Memory B cell (primary cell): Measurements from ENCODE around the gene PYM1.

ENCODE experiments used
- ATAC-seq: fragments of 150-1000 bp; cut with Tn5 transposase; 2 replicates; pipeline ENCODE4 v1.10.0; 2021; ENCODE audit warnings: low read depth, mild to moderate bottlenecking, moderate library complexity
- DNase-seq, 2 donors: peaks; one replicate each; pipeline ENCODE4 v3.0.0; 2022; ENCODE audit warnings: low spot score in 2 of 2
- H3K27ac Mint-ChIP-seq: one replicate; pipeline ENCODE4 v1.8.0; 2022; ENCODE audit warnings: mild to moderate bottlenecking, moderate library complexity, mixed read lengths
- H3K27me3 Mint-ChIP-seq: one replicate; pipeline ENCODE4 v1.8.0; 2022; ENCODE audit warnings: mixed read lengths
- H3K36me3 Mint-ChIP-seq: one replicate; pipeline ENCODE4 v1.8.0; 2022; ENCODE audit warnings: mild to moderate bottlenecking, mixed read lengths
- H3K4me1 Mint-ChIP-seq: one replicate; pipeline ENCODE4 v1.8.0; 2022; ENCODE audit warnings: mixed read lengths
- H3K4me3 Mint-ChIP-seq: one replicate; pipeline ENCODE4 v1.8.0; 2022; ENCODE audit warnings: mild to moderate bottlenecking, moderate library complexity, mixed read lengths
- H3K9me3 Mint-ChIP-seq: one replicate; pipeline ENCODE4 v1.8.0; 2022; ENCODE audit warnings: mixed read lengths

The PYM1 gene

DNA sequence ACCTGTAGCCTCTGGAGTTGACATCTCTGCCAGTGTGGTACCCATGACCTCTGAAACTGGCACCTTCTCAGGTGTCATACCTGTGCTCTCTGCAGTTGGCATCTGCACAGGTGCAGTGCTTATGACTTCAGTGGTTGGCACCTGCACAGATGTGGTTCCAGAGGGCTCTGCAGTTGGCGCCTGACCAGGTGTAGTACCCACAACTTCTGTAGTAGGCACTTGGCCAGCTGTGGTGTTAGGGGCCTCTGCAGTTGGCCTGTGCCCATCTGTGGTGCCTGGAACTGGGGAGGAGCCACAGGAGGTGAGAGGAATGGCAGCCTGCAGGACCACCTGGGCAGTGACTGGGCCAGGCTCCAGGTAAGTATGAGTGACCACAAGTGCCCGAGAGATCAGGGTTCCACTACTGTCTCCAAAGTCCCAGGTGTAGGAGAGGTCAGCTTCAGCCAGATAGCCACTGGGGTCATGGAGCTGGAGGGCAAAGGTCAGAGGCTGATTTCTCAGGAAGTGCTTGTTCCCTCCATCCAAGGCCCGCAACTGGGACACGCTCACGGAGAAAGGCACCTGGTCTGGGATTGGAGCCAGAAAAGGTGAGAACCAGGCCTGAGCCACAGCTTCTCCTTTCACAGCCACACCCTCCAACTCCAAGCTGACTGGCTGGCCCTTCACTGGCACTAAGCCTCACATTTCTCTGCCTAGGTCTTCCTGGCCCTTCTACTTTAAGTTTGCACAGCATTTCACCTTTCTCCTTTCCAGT lies 29.6 kb upstream of the PYM1 start:
- Mint-ChIP-seq H3K4me3 (no peak overlapping the region), H3K27ac (peak overlapping the region; percentile 11), H3K4me1 (peaks cover 5% of the 10 kb centered on the region), H3K27me3 (no peaks in the 10 kb centered on the region), H3K36me3 (peaks cover 11% of the 10 kb centered on the region), H3K9me3 (no peaks in the 10 kb centered on the region)
- ATAC-seq (no peak), DNase-seq (no peak)

DNA sequence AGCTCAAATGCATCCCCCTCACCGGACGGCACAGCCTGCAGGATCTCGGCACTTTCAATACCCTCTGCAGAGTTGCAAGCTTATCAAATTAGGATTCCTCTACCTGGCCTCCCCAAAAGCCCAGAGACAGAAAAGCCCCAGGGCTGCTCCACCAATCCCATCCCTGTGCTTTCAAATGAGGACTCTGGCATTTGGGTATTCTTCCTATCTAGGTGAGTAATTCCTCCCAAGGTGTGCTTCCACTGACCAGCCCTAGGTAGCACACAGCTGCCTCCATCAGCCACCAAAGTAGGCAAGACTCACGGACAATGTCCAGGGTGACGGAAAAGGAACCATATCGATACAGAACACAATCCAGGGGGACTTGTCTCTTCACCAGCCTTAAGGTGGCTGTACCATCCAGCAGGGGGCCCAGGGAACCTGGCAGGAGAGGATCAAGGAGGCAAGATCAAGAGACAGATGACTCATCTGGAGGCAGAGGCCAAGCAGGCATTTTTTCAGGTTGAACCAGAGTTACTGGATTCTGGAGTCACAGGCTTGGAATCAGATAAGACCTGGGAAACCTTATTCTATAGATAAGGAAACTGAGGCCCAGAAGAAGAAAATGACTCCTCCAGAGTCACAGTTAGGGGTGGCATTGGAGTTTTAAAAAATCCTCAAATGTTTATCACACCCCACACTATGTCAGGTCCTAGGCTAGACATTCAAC lies 28.3 kb upstream of the PYM1 start:
- H3K27me3 Mint-ChIP-seq = no peaks in the 10 kb centered on the region
- H3K36me3 Mint-ChIP-seq = peaks cover 24% of the 10 kb centered on the region
- peaks cover 5% of the 10 kb centered on the region for H3K4me1 Mint-ChIP-seq
- no peak overlapping the region for H3K4me3 Mint-ChIP-seq
- DNase-seq = no peak
- peak overlapping the region; percentile 11 for H3K27ac Mint-ChIP-seq
- peak; percentile 39 for ATAC-seq
- no peaks in the 10 kb centered on the region for H3K9me3 Mint-ChIP-seq

DNA sequence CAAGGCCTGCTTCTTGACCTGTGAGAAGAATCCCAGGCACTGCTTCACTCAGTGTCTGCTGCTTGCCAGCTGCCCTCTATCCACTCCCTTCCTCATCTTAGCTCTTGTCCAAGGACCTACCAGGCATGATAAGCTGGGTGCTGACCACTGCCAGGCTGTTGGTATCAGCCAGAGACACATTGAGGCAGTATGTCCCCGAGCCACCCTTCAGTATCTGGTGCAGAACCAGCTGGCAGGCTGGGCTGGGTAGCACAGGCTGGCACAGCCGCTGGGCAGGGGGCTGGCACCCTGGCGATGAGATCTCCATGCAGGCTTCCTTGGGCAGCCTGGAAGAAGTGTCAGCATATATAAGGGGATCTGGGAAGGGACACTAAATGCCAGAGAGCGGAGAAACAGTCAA lies 27.6 kb upstream of the PYM1 start:
- Mint-ChIP-seq H3K4me3 (no peak overlapping the region), H3K27ac (peak overlapping the region; percentile 11), H3K27me3 (no peaks in the 10 kb centered on the region), H3K9me3 (no peaks in the 10 kb centered on the region), H3K36me3 (peaks cover 24% of the 10 kb centered on the region), H3K4me1 (peaks cover 5% of the 10 kb centered on the region)
- no peak for DNase-seq
- ATAC-seq = no peak

DNA sequence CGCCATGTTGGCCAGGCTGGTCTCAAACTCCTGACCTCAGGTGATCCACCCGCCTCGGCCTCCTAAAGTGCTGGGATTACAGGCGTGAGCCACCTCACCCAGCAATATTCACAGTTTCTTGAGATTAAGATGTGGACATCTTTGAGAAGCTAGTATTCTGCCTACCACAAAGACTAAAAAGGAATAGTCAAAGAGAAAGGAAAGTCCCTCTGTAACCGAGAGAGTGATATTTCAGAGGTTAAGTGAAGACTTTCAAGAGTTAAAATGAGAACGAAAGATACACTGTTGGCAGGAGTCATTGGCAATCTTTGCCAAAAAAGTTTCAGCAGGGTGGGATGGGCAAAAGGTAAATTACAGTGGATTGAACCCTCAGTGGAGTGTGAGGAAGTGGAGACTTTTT lies 18.9 kb upstream of the PYM1 start:
- Mint-ChIP-seq H3K27ac (no peak overlapping the region), H3K36me3 (peaks cover 37% of the 10 kb centered on the region), H3K4me3 (no peak overlapping the region), H3K27me3 (no peaks in the 10 kb centered on the region), H3K9me3 (no peaks in the 10 kb centered on the region), H3K4me1 (peaks cover 5% of the 10 kb centered on the region)
- ATAC-seq (no peak), DNase-seq (no peak)

DNA sequence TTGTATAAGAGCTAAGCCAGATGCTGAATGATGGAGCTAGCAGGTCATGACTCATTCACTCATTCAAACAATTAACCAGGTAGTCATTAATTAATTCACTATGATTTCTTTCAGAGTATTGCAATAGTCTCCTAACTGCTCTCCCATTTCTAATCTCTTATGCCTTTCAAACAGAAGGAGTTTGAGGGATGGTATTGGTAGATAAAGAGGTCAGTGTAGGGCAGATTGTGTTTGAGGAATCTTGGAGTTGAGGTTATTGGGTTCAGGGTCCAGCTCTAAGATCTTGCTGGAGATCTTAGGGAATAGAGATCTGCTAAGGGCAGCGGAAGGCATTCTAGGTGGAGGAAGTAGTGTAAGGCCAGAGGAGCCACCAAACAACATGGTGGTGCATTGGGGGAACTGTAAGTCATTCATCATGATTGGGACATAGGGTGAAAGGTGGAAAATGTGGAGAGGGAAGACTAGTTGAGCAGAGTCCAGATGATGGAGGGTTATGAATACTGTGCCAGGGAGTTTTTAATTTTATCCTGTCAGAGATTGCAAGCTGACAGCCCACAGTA lies 15.0 kb upstream of the PYM1 start:
- H3K36me3 Mint-ChIP-seq = peaks cover 37% of the 10 kb centered on the region
- H3K27ac Mint-ChIP-seq = peak overlapping the region; percentile 58
- H3K27me3 Mint-ChIP-seq = no peaks in the 10 kb centered on the region

DNA sequence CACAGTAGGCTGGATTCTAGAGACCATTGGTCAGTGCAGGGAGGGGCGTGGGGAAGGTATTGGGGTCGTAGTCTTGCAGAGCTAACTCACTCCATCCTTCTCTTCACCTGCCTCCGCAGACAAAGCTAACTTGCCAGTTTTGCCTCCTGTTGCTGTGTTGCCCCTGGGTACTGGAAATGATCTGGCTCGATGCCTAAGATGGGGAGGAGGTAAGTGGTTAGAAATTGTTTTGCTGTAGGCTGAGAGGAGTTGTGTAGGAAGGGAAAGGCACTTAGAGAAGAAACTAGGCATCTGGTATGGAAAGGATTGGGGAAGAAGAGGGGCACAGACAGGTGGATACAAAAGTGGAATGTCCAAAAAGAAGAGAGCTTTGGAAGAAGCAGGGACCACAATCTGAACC lies 14.4 kb upstream of the PYM1 start:
- Mint-ChIP-seq H3K27me3 (no peaks in the 10 kb centered on the region), H3K4me1 (peaks cover 20% of the 10 kb centered on the region), H3K36me3 (peaks cover 38% of the 10 kb centered on the region), H3K9me3 (no peaks in the 10 kb centered on the region), H3K4me3 (no peak overlapping the region), H3K27ac (no peak overlapping the region)
- DNase-seq (no peak), ATAC-seq (no peak)

More for the DNA sequence above, 15.0 kb upstream of the PYM1 start:
- no peak for ATAC-seq
- H3K4me3 Mint-ChIP-seq = no peak overlapping the region
- DNase-seq = no peak
- no peaks in the 10 kb centered on the region for H3K9me3 Mint-ChIP-seq
- H3K4me1 Mint-ChIP-seq = peaks cover 20% of the 10 kb centered on the region

GRCh38 chr12:55940065-55940732 lies 12.5 kb upstream of the PYM1 start:
- peak overlapping the region; percentile 8 for H3K4me3 Mint-ChIP-seq
- H3K4me1 Mint-ChIP-seq = peaks cover 27% of the 10 kb centered on the region
- H3K36me3 Mint-ChIP-seq = peaks cover 44% of the 10 kb centered on the region
- no peaks in the 10 kb centered on the region for H3K9me3 Mint-ChIP-seq
- ATAC-seq (peak; percentile 100), DNase-seq (peak; percentile 81 to 85)
- peak overlapping the region; percentile 66 for H3K27ac Mint-ChIP-seq
- H3K27me3 Mint-ChIP-seq = no peaks in the 10 kb centered on the region

GRCh38 chr12:55938826-55939501 lies 11.3 kb upstream of the PYM1 start:
- H3K27me3 Mint-ChIP-seq = no peaks in the 10 kb centered on the region
- H3K4me3 Mint-ChIP-seq = no peak overlapping the region
- no peak for DNase-seq
- H3K4me1 Mint-ChIP-seq = peaks cover 34% of the 10 kb centered on the region
- ATAC-seq = no peak
- no peaks in the 10 kb centered on the region for H3K9me3 Mint-ChIP-seq
- H3K27ac Mint-ChIP-seq = peak overlapping the region; percentile 66
- peaks cover 40% of the 10 kb centered on the region for H3K36me3 Mint-ChIP-seq

DNA sequence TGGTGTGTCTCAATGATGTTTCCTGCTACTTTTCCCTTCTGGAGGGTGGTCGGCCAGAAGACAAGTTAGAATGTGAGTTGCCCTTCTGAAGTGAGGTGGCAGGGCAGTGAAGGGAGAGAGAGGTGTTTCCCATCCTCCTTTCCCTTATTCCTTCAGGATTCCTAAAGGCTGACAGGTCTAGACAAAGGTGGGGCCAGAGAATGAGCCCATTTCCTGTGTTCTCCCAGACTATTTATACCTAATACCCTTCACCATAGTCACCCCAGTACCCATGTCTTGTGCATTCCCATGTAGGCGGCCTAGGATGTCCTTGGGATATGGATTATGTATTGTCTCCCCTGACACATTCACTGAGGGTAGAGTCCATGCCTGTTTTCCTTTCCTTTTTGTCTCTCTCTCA lies 10.3 kb upstream of the PYM1 start:
- H3K4me1 Mint-ChIP-seq = peaks cover 40% of the 10 kb centered on the region
- H3K9me3 Mint-ChIP-seq = no peaks in the 10 kb centered on the region
- H3K27ac Mint-ChIP-seq = peak overlapping the region; percentile 66
- H3K27me3 Mint-ChIP-seq = no peaks in the 10 kb centered on the region
- DNase-seq (no peak), ATAC-seq (no peak)
- H3K4me3 Mint-ChIP-seq = no peak overlapping the region
- H3K36me3 Mint-ChIP-seq = peaks cover 36% of the 10 kb centered on the region

DNA sequence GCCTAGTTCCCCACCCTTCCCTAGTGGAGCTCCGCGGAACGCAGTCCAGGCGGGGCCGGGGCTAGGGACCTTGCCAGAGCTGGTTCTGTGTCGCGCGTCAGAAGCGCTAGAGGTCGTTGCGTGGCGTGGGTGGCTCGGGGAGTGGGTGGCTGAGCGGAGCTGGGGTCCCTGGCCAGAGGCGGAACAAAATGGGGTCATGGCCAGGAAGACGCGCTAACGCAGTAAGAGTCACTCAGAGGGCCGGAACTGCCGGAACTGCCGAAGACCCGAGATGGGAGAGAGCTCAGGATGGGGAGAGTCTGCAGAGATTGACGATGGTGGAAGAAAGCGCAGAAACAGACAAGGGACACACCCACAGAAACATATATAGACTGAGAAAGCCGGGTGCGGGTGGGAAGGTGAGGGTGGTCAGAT lies 8.1 kb upstream of the PYM1 start:
- H3K27ac Mint-ChIP-seq = peak overlapping the region; percentile 80
- peaks cover 33% of the 10 kb centered on the region for H3K36me3 Mint-ChIP-seq
- no peaks in the 10 kb centered on the region for H3K9me3 Mint-ChIP-seq
- H3K4me3 Mint-ChIP-seq = no peak overlapping the region
- H3K4me1 Mint-ChIP-seq = peaks cover 43% of the 10 kb centered on the region
- DNase-seq = no peak
- ATAC-seq = no peak
- H3K27me3 Mint-ChIP-seq = no peaks in the 10 kb centered on the region

- Mint-ChIP-seq H3K27me3 (no peaks in the 10 kb centered on the region), H3K27ac (peak overlapping the region; percentile 80), H3K9me3 (no peaks in the 10 kb centered on the region), H3K4me3 (no peak overlapping the region), H3K36me3 (peaks cover 27% of the 10 kb centered on the region), H3K4me1 (peaks cover 42% of the 10 kb centered on the region)
- DNase-seq (no peak), ATAC-seq (no peak)
Measured at GRCh38 chr12:55934773-55935172, 7.1 kb upstream of the PYM1 start.

DNA sequence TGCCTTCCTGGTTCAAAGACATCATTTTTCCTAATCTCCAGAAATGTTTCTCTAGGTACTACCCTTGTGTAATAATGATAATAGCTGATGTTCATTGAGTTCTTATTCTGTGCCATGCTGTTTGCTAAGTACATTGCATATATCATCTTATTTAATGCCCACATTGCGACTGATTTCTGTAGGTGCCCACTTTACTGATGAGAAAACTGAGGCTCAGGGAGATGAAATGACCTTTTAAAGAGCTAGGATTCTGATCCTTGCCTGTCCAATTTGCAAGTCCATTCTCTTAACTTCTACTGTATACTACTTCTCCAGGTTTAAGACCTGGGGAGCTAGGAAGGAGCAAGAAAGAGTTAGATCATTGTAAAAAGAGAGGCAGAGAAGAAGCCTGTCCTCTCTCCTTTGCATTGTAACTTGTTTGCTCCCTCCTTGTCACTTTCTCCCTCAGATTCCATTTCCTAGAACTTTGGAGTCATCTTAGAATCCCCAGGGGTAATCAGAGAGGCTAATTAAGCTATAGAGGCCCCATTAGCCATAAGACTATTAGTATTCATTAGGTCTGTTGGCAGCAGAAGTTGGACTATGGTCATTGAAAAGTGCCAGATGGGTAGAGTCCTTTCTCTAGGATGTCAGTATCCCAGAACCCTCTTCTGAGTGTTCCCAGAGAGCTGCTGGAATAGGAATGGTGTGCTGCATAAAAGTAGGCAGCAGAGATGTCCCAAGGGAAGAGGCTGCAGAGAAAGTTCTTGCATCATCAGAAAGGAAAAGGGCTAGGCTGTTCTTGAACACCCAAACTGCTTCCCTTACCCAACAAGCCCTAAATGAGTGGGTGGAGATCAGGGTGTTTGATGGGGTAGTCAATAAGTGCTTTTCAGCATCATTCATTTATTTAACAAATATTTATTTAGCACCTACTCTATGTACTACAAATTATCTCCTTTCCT lies 6.4 kb upstream of the PYM1 start:
- no peaks in the 10 kb centered on the region for H3K9me3 Mint-ChIP-seq
- H3K36me3 Mint-ChIP-seq = peaks cover 27% of the 10 kb centered on the region
- H3K27ac Mint-ChIP-seq = peak overlapping the region; percentile 80
- H3K4me1 Mint-ChIP-seq = peaks cover 44% of the 10 kb centered on the region
- no peaks in the 10 kb centered on the region for H3K27me3 Mint-ChIP-seq
- DNase-seq = no peak
- peak overlapping the region; percentile 24 for H3K4me3 Mint-ChIP-seq
- ATAC-seq = no peak
